ENCODE measurements around the gene MCF2L2.

- TF ChIP-seq ZNF274 (IDR thresholded peaks at IDR 0.05; ENCODE audit: low read depth, low read length) (no peak), SUZ12 (IDR thresholded peaks at IDR 0.05; ENCODE audit: extremely low read depth, insufficient read depth, insufficient read length) (no peak), YY1 (IDR thresholded peaks at IDR 0.05; ENCODE audit: insufficient read depth, insufficient read length) (no peak)
Measured at GRCh38 chr3:183309276-183309675, 119.1 kb downstream of the MCF2L2 start.

All from NT2/D1 (cell line).